Caki2 (cell line): ENCODE data around the gene PTGS2. TPM values are rescaled to one million over a fixed set of nuclear protein-coding genes. Genes with fewer than 3 reads are reported as not detected.
"Not testable (repeated sequence)": the region's sequence is repeated elsewhere in the genome, so short reads cannot be mapped to it uniquely, and the experiment has no call there.

Source experiments
- DNase-seq: peaks from one replicate; pipeline ENCODE4 v3.0.0-alpha.2; 2015; ENCODE audit warnings: low read depth
- in situ Hi-C: cut with HindIII; loops from 2 replicates; pipeline ENCODE4 v1.10.0; 2016; ENCODE audit warnings: low sequenced_read_pairs, low pct_unique_long_range_greater_than_20kb, mixed read lengths
- total RNA-seq: library from RNA; depleted of rRNA; stranded (reverse); fragments of >200 nt; shearing (Covaris generic); gene quantifications from 2 replicates; pipeline ENCODE4 v1.2.3, GENCODE V29; 2014; ENCODE audit warnings: low replicate concordance

PTGS2 gene
- total RNA-seq, 1 experiment from 2014 or later, result 0.20 TPM

GRCh38 chr1:186672131-186672530 lies 8.1 kb downstream of the PTGS2 start:
- DNase-seq, result no peak

GRCh38 chr1:186671136-186671825 lies 8.9 kb downstream of the PTGS2 start:
- in situ Hi-C loops, result no loop called here

More at GRCh38 chr1:186672131-186672530, 8.1 kb downstream of the PTGS2 start:
- in situ Hi-C loops, result no loop called here

GRCh38 chr1:186670297-186671135 lies 9.7 kb downstream of the PTGS2 start:
- in situ Hi-C loops, result no loop called here
- no peak for DNase-seq

More at GRCh38 chr1:186671136-186671825, 8.9 kb downstream of the PTGS2 start:
- DNase-seq, result no peak

GRCh38 chr1:186669784-186670183 lies 10.4 kb downstream of the PTGS2 start:
- in situ Hi-C loops, DNase-seq: not testable (repeated sequence)

GRCh38 chr1:186664217-186664616 lies 16.0 kb downstream of the PTGS2 start:
- in situ Hi-C loops, DNase-seq: not testable (repeated sequence)

- no peak for DNase-seq
Measured at GRCh38 chr1:186662752-186663151, 17.5 kb downstream of the PTGS2 start.

GRCh38 chr1:186659890-186660341 lies 20.3 kb downstream of the PTGS2 start:
- in situ Hi-C loops, result no loop called here
- DNase-seq, result no peak

More at GRCh38 chr1:186662752-186663151, 17.5 kb downstream of the PTGS2 start:
- in situ Hi-C loops, result no loop called here

GRCh38 chr1:186658999-186659398 lies 21.2 kb downstream of the PTGS2 start:
- DNase-seq, result no peak
- in situ Hi-C loops, result no loop called here

GRCh38 chr1:186657481-186657880 lies 22.7 kb downstream of the PTGS2 start:
- DNase-seq, result no peak
- in situ Hi-C loops, result no loop called here

GRCh38 chr1:186655876-186656275 lies 24.3 kb downstream of the PTGS2 start:
- no peak for DNase-seq
- in situ Hi-C loops, result no loop called here

GRCh38 chr1:186654741-186655140 lies 25.5 kb downstream of the PTGS2 start:
- in situ Hi-C loops, result no loop called here
- DNase-seq, result no peak

GRCh38 chr1:186653312-186653711 lies 26.9 kb downstream of the PTGS2 start:
- DNase-seq, result no peak
- in situ Hi-C loops, result no loop called here

- DNase-seq, result no peak
- in situ Hi-C loops, result no loop called here
Measured at GRCh38 chr1:186648613-186649012, 31.6 kb downstream of the PTGS2 start.

GRCh38 chr1:186647985-186648384 lies 32.2 kb downstream of the PTGS2 start:
- DNase-seq, in situ Hi-C loops: not testable (repeated sequence)

- DNase-seq, result no peak
- in situ Hi-C loops, result no loop called here
Measured at GRCh38 chr1:186643614-186644013, 36.6 kb downstream of the PTGS2 start.

GRCh38 chr1:186637567-186637966 lies 42.7 kb downstream of the PTGS2 start:
- in situ Hi-C loops, DNase-seq: not testable (repeated sequence)

- in situ Hi-C loops, result no loop called here
- no peak for DNase-seq
Measured at GRCh38 chr1:186636786-186637185, 43.4 kb downstream of the PTGS2 start.

- in situ Hi-C loops, result no loop called here
- DNase-seq, result no peak
Measured at GRCh38 chr1:186634511-186634910, 45.7 kb downstream of the PTGS2 start.

- in situ Hi-C loops, result no loop called here
- no peak for DNase-seq
Measured at GRCh38 chr1:186633116-186633515, 47.1 kb downstream of the PTGS2 start.
